RPMI8226 (cell line): ENCODE results near the gene PCTP.

Experiments
- DNase-seq: peaks from one replicate; pipeline ENCODE4 v3.0.0-alpha.2; 2015

Gene PCTP

DNA sequence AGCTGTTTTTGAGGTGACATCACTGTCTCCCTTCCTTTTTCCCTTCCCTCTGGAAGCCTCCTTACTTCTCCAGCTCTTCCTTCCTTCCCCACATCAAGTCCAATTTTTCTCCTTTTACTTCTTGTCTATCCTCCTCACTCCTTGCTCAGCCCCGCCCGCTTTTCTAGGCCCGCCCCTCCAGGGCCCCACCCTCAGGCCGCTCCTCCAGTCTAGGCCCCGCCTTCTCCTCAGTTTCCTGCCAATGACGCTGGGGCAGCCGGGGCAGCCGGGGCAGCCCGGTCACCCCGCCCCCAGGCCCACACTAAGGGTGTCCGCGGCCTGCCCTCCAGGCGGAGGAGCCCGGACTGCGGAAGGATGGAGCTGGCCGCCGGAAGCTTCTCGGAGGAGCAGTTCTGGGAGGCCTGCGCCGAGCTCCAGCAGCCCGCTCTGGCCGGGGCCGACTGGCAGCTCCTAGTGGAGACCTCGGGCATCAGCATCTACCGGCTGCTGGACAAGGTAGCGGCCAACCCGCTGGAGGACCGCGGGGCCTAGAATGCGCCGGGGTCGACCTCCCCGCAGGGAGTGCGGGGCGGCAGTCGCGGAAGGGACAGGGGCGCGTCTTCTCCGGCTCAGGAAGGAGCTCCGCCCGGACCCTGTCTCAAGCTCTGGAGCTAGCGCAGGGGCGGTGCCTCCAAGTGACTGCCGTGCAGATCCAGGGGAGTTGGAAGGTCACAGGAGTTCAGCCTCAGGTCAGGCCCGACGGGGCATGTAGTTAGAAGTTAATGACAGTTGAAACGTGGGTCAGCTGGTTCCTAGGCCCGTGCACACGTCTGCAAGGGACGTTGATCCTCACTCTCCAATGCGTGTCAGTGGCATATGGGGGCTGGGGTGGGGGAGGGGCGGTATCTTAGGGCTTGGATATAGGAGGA, at the start of gene PCTP:
Gene PCTP, plus strand, starts transcription at position 302 of the 908 bp plus-strand sequence. Its CDS starts 53 bp downstream, at position 355.
- DNase-seq, result peak; percentile 90

DNA sequence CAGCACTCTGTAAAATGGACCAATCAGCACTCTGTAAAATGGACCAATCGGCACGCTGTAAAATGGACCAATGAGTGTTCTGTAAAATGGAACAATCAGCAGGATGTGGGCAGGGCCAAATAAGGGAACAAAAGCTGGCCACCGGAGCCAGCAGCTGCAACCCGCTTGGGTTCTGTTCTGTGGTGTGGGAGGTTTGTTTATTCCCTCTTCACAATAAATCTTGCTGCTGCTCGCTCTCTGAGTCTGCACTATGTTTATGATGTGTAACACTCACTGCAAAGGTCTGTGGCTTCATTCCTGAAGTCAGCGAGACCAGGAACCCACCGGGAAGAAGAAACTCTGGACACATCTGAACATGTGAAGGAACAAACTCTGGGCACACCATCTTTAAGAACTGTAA, 48.7 kb upstream of the PCTP start:
- DNase-seq, result no peak

DNA sequence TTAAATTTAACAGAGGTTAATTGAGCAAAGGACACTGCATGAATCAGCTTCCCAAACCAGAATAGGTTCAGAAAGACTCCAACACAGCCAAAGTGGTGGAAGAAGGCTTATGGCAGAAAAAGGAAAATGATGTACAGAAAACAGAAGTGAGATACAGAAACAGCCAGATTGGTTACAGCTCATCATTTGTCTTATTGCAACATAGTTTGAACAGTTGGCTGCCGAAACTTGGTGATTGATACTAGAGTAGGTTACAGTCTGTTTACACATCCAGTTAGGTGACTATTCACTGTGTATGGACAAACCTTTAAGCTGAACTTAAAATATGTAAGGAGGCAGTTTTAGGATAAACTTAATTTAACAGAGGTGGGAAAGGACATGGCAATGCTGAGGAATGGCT, 46.5 kb upstream of the PCTP start:
- no peak for DNase-seq

DNA sequence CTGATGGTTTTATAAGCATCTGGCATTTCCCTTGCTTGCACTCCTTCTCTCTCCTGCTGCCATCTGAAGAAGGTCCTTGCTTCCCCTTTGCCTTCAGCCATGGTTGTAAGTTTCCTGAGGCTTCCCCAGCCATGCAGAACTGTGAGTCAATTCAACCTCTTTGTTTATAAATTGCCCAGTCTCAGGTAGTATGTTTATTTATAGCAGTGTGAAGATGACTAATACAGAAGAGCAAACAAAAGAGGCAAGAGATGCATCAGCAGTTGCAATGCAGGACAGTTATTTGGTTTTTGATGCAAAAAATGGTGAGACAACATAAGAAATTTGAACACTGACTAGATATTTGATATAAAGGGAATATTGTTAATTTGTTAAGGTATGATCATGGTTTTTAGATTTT, 45.0 kb upstream of the PCTP start:
- no peak for DNase-seq

DNA sequence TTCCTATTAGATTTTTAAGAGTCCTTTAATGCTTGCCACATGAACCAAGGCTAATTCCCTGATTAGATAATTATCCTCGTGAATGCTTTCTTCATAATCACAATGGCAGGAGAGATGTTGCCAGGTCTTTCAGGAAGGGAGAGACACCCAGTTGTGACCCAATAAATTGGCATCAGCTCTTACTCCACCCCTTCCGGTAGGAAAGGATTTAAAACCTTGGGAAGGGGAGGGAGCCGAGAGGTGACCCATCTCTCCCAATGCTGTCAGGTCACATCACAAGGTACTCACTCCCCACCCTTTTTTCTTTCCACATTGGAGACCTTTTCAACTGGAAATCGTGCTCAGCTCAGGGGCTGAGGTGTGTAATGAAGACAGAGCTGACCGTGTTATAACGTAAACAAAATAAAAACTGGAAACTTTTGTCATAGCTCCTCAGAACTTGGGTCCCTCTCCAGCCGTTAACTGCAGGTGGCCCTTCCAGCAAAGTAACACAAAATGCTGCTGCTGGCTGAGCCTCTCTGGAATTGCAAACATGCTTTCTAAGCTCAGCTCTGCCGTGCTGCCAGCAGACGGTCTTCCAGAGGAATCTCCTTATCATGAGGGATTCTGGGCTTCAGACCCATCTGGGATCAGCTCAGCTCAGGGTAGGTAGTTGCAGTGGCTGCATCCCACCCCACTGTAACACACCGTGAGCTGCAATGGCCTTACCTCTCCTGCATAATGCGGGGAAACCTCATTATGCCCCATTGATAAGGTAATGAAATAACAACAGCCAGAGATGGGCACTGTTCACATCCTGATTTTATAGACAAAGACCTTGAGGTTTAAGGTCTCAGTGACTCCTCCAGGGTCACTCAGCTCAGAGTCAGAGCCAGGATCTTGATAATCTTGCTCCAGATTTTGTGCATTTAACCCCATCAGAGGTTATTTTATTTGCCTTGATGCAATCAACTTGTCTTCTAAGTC, 43.8 kb upstream of the PCTP start:
- DNase-seq, result no peak

DNA sequence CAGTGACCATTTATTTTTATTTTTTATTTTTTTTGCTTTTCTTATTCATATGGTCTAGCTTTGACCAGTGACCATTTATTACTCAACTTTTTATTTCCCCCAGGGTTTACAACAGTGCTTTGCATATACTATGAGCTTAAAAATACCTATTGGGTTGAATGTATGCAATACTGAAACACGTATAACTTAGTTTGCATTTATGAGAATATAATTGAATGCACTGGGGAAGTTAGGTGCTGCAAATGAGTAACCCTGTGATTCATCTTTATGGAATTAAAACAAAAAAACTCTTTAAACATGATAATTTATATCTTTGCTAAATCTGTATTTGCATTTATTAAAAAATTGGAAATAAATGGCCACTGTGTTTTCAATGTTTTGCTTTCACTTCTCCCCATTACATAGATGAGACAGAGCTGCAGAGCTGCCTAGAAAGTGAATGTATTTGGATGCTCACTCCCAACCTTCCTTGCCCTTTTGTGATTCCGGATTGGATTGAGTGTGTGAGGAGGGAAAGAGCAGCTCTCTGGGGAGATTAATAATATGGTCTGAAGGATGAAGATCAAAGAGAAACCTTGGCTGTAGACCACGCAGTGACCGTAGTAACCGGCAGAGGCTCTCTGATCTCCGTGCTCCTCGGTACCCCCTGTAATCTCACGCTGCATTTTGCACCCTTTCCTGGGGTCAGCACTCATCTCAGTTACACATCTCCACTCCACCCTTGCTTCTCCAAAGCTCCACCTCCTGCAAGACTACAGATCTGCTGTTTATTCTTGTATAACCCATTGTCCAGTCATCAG, 42.5 kb upstream of the PCTP start:
- DNase-seq, result no peak

DNA sequence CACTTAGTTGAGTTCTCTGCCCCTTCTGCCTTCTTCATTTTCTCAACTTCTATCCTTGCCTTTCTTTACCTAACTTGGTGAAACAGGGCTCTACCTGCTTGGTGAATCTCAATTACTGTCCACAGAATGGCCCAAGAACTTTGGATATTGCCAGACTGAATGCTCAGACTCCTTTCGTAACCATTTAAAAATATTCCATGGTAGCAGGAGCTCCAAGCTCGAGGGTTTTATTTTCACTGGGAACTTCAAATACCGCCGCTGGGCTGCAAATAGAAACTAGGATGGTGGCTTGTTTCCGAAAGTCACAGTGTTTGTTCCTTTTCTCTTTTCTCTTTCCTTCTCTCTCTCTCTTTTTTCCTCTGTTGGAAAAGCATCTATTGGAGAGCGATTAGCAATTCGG, 41.4 kb upstream of the PCTP start:
- DNase-seq, result no peak

GRCh38 chr17:55709984-55710383, 40.9 kb upstream of the PCTP start:
- DNase-seq, result no peak

DNA sequence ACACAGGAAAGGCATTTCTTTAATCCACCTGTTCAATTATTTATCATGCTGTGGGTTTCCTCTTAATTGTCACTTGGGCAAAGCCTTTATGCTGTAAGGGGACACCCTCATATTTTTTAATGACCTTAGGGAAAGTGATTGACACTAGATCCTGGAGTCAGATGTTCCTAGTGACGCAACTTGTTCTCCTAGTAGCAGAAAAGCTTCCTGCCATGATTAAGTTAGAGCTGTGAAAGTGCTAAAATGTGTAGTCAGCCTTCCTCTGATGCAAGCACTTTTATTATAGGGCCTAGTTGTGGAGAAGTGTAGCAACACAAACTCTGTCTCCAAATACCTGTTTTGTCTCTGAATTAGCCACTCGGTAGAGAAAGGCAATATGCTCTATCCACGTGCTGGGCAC, 40.4 kb upstream of the PCTP start:
- DNase-seq, result peak; percentile 20

GRCh38 chr17:55710829-55711496, 39.9 kb upstream of the PCTP start:
- peak; percentile 47 for DNase-seq

GRCh38 chr17:55717432-55717831, 33.4 kb upstream of the PCTP start:
- DNase-seq, result no peak

DNA sequence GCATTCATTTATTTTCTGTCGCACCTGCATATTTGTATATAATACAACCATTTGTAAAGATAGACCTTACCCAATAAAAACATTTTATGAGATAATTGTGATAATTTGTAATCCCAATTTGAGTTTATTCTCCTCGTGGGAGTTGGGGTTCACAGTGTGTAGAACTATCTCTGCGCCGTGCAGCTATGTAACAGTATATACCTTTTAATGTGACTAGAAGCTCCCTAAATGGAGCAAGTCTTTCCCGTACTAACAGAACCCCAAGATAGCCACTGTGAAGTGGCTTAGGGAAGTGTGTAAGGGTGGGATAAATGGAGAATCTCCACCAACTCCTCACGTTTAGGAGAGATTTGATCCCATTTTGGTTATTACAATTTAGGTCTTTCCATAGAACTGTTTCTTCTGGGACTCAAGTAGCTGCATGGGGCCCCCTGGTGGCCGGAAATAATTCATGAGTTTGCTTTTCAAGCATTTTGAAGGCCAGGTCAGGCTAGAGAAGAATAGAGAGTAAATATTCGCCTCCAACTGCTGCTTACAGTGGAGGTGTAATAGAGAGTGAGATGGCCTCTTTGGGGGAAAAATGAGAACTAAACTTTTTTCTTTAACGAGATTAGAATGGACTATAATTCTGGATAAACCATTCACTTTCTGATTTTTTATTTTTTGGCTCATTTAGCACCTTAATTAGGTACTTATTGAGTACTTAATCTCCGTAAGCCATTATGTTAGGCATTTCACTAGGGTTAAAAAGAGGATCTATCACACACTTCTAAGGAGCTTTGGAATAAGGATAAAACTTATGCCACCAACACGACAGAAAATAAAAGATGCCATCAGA, 32.7 kb upstream of the PCTP start:
- peak; percentile 73 for DNase-seq

DNA sequence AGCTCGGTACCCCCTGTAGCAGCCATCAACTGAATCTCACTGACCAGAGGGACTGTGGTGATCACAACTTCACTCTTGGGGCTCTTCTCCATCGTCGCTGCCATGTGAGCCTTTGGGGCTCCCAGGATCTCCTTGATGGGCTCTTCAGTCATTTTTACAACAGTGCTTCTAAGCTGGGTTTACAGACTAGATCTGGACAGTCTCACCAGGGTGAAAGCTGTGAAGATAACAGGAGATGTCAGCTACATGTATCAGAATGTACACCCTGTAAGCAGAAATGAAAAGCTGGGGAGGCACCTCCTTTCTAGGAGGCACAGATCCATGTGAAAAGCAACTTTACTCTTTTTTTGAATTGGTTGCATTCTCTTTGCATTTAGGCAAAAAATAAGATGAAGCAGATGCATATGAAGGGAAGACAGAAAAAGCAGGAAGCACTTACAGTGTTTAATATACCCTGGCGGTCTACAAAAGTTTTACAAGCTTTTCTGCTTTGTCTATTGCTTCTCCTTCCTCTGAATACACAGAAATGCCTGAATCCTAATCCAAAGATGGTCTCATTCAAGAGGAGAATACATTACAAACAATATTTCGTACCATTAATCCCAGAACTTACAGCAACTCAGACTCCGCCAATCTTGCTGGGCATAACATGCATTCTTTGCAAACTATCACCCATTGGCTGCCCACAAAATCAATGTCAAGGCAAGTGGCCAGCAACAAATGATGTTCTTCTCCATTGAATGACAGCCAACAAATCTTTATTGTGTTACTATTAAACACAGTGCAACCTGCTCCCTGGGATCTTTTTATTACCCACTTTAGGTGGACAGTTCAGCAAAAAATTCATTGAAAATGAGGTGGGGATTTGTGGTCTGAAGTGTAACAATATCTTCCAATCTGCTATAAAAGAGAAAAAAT, 29.7 kb upstream of the PCTP start:
- DNase-seq, result no peak

DNA sequence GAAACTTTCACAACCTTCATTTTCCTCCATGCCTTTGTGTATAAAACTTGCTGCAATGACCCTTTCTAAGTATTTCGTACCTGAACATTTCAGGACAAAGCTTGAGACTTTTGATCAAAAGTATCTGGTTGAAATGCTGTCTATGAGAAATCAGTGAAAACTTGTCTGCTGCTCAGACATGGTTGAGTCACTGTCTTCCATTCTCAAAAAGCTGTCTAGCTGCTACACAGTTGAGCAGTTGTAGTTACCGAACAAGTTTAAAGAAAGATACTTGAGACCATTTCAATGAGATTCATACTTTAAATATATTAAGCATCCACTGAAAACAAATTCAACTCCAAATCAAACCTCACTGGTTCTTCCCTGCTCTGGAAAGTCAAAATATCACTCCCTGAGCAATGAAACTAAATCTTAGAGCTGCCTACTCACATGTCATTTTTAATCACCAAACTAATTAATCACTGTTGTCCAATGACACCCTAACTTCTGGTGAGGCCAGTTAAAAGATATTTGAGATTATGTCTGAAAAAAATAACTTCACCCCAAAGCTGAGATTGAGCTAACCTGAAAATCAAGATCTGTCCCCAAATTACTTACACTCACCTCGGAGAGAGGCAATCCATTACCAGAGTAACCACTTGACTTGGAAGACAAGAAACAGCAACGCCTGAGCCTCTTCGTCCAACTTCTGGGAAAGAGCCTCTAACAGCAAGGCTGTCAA, 28.7 kb upstream of the PCTP start:
- DNase-seq, result no peak

- no peak for DNase-seq
Observed at GRCh38 chr17:55722742-55723487, 27.9 kb upstream of the PCTP start, which contains the start of gene TMEM100. Gene TMEM100 (minus strand): TSS chr17:55722864. CDS start chr17:55721070, 1,794 bp downstream.

GRCh38 chr17:55723488-55723848, 27.4 kb upstream of the PCTP start:
- DNase-seq, result no peak

GRCh38 chr17:55726440-55726839, 24.4 kb upstream of the PCTP start:
- no peak for DNase-seq

DNA sequence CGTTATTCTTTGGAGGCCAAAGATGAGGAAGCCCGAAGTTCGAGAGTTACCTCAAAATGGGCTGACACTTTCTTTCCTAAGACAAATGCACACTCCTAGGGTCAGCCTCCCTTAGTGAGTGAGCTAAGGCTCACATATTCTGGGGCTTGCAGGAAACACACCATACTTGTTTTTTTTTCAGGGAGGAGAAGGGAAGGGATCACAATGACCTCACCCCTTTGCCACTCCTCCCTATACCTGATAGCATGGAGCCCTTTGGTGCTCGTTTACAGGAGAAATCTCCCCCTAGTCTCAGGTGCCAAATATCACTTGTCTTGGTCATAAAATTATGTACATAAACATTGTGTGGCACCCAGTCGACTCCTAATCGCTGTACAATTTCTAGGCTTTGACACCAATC, 23.6 kb upstream of the PCTP start:
- no peak for DNase-seq

GRCh38 chr17:55727920-55728319, 22.9 kb upstream of the PCTP start:
- no peak for DNase-seq
